HG03066 (cell line): ENCODE results near the gene TENM3.

Experiments used
- ATAC-seq: cut with Tn5 transposase; IDR thresholded peaks from one replicate; pipeline ENCODE4 v1.9.1; 2021; ENCODE audit warnings: low read depth; ENCODE audit not compliant: unreplicated experiment

Gene TENM3

DNA sequence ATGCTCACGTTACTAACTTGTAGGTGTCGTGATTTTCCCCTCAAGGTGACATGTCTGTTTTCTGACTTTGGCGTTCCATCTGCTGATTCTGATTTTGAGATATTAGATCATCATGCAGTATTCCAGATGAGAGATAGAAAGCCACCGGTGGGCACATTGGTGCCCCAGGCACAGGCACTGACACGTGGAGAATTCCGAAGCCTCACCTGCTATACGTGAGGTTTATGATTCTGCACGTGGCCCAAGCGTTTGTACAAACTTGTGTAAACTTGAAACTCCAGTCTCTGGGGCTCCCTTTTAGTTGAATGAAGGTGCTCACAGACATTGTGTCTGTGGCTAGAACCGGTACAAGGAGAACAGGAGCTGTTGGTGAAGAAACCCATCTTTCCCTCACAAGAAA, 81.1 kb downstream of the TENM3 start:
- no peak for ATAC-seq

- ATAC-seq: no peak
These were observed 82.2 kb downstream of the TENM3 start for GRCh38 chr4:182325397-182325796.

GRCh38 chr4:182325848-182326255, 82.7 kb downstream of the TENM3 start:
- no peak for ATAC-seq

GRCh38 chr4:182328505-182328904, 85.3 kb downstream of the TENM3 start:
- ATAC-seq: no peak

DNA sequence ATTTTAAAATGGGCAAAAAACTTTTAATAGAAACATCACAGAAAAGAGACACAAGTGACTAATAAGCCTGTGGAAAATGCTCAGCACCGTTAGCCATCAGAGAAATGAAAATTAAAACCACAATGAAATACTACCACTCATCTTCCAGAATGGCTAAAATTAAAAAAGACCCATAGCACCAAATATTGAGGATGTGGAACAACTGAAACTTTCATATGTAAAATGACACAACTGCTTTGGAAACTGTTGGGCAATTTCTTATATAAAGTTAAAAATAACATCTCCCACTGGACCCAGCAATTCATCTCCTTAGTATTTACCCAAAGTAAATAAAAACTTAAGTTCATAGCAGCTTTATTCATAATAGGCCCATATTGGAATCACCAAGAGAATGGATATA, 94.2 kb downstream of the TENM3 start:
- ATAC-seq: no peak

DNA sequence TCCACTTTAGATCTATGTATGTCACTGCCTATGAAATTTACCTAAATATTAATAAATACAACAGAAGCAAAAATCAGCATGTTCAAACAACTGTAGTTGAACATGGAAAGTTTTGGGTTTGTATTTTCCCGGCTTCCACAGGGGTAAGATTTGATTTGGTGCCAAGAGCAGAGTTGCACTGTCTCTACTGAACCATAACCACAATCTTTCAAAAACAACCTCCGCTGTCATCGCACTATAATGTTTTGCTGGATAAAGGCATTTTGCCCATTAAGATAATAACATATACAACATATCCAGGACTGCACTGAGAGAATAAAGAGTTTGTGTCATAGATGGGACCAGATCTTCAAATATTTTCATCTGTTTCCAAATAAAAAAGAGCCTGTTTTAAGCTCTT, 94.9 kb downstream of the TENM3 start:
- ATAC-seq: no peak

- no peak for ATAC-seq
These were observed 95.5 kb downstream of the TENM3 start for GRCh38 chr4:182338746-182339145.

DNA sequence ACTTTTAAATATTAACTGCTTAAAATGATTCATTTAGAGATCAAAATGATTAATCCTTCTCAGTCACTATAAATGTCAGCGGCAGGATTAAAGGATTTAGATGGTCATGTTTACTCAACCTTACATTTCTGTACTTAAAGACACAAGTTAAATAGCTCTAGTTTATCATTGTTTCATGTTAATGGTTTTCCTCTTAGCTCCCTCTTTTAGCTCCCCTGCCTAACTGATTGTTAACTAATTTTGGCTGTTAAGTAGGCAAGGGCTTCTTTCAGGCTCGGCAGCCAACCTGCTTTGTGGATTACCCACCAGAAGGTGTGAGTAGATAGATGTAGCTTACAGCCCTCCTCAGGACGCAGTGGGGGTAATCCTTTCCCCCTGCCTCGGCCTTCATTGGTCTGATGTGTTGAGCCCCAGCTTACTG, 96.0 kb downstream of the TENM3 start:
- ATAC-seq: no peak

GRCh38 chr4:182343453-182343852, 100.3 kb downstream of the TENM3 start:
- no peak for ATAC-seq

GRCh38 chr4:182344968-182345367, 101.8 kb downstream of the TENM3 start:
- ATAC-seq: no peak

DNA sequence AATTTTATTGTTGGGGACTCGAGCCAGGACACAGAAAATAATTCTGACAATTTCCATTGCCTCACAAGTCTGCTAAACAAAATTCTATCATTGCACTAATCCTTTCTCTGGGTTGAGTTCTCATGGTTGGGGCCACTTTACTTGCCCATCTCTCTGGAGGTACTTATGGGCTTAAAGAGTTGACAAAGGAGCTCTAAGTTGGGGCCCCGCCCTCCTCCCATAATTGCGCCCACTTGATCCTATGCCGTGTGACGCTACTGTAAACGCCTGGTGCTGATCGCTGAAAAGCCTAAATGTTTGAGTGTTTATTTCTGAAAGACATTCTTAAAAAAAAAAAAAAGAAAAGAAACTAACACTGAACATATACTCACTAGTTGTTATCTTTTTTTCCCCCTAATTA, 103.0 kb downstream of the TENM3 start:
- ATAC-seq: no peak

DNA sequence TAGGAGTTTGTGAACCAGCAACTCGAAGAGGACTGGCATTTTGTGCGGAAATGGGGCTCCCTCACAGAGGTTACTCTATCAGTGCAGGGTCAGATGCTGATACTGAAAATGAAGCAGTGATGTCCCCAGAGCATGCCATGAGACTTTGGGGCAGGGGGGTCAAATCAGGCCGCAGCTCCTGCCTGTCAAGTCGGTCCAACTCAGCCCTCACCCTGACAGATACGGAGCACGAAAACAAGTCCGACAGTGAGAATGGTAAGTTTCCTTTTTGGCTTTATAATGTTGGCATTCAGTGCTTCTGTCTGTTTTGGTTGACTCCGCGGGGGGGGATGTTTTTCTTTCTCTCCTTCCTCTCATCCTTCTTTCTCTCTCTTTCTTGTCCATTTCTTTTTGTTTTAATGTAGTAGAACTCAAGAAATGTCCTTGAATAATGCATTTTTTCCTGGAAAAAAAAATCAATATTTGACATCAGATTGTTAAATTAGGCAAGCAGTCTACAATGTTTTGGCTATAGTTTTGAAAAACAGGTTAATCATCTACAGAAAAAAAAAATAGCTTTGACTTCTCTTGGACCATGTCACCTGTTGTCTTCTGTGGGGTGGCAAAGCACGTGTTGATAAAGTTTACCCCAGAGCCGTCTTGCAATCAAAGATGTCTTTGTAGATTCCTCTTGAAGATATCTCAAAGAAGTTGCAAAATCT, 103.6 kb downstream of the TENM3 start:
- no peak for ATAC-seq

DNA sequence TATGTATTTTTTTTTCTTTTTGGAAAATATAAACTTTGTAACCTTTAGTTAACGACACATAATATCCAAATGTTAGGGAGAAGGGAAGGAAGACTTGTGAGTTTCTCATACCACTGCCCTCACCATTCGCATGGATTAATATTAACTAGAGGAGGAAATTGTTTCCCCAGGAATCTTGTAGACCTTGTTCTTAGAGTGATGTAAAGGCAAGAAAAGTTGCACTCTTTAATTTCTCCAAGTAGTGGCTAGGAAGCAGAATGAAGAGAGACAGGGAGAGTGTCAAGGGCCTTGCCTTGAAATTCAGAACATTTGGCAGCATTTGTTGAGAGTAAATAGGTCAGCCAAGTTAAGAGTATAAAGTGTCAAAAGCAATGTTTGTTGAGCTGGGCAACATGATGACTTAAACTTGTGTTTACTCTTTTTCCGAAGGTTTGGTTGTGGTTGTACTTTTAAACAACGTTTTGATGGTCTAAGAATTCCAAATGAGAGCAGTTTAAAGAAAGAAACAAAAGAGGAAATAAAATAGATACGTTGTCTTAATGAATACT, 105.7 kb downstream of the TENM3 start:
- ATAC-seq: no peak

- ATAC-seq: no peak
These were observed 106.8 kb downstream of the TENM3 start for GRCh38 chr4:182350041-182350440.

- no peak for ATAC-seq
These were observed 108.3 kb downstream of the TENM3 start for GRCh38 chr4:182351485-182351884.

DNA sequence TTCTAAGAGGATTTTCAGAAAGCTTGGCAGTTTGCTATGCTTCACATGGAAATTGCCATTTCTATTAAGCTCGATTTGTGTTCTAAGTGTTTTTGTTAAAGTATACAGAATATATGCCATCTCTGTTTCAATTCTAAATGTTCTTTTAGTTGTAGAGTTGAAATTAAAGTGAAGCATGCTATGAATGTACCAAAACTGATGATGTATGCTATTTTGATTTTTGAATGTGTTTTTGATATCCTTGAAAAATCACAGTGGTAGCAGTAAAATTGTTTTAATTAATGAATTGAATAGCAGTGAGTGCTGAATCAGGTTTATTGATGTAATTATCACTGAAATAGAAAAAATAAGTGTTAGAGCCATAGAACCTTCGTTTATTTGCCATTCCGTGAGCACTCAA, 110.9 kb downstream of the TENM3 start:
- ATAC-seq: no peak

DNA sequence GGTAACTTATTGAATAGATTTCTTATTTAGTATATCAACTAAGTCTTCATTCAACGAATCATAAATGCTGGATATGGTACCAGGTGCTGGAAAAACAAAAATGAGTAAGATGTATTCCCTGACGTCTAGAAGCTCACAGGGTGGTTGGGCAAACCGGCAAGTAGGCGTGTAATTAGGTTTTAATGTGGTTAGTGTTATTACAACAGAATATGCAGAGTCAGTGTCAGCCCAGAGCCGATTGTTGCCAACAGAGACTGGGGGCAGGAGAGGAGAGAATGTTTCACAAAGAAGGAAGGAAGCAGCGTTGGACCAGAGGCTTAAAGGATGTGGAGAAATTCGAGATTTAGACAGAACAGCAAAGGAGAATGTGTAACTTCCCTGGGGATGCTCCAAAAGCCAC, 111.7 kb downstream of the TENM3 start:
- no peak for ATAC-seq

- no peak for ATAC-seq
These were observed 124.0 kb downstream of the TENM3 start for GRCh38 chr4:182367153-182367552.

- no peak for ATAC-seq
These were observed 126.0 kb downstream of the TENM3 start for GRCh38 chr4:182369211-182369610.

- no peak for ATAC-seq
These were observed 127.3 kb downstream of the TENM3 start for GRCh38 chr4:182370491-182370890.

GRCh38 chr4:182380771-182381181, 137.6 kb downstream of the TENM3 start:
- ATAC-seq: no peak

- ATAC-seq: no peak
These were observed 139.7 kb downstream of the TENM3 start for GRCh38 chr4:182382941-182383340.
